Activated T-helper 2 cell treated with anti-CD3 and anti-CD28 coated beads, Interferon-gamma antibody, Interleukin-2, Interleukin-4, amounts not matched to agents 10 μg/mL and 5 μg/mL and 100 μg/mL, durations not matched to agents 14 hours and 24 hours and 36 hours (primary cell): ENCODE measurements around the gene RACGAP1. TPM values are rescaled to one million over a fixed set of nuclear protein-coding genes. Genes with fewer than 3 reads are reported as not detected.
"Not testable (repeated sequence)": the region's sequence is repeated elsewhere in the genome, so short reads cannot be mapped to it uniquely, and the experiment has no call there.

Experiments used
- DNase-seq: peaks from one replicate; pipeline ENCODE4 v3.0.0; 2021; ENCODE audit warnings: low spot score
- H3K27ac Mint-ChIP-seq: one replicate; pipeline ENCODE4 v1.8.0; 2021; ENCODE audit warnings: mixed read lengths
- H3K27me3 Mint-ChIP-seq: one replicate; pipeline ENCODE4 v1.8.0; 2021; ENCODE audit warnings: low read depth, mixed read lengths
- H3K36me3 Mint-ChIP-seq: one replicate; pipeline ENCODE4 v1.8.0; 2021; ENCODE audit warnings: low read depth, mixed read lengths
- H3K4me1 Mint-ChIP-seq: one replicate; pipeline ENCODE4 v1.8.0; 2021; ENCODE audit warnings: low read depth, mixed read lengths
- H3K4me3 Mint-ChIP-seq: one replicate; pipeline ENCODE4 v1.8.0; 2021; ENCODE audit warnings: low read depth, mild to moderate bottlenecking, moderate library complexity, mixed read lengths
- H3K9me3 Mint-ChIP-seq: one replicate; pipeline ENCODE4 v1.8.0; 2021; ENCODE audit warnings: mixed read lengths
- intact Hi-C: fragments of 100-400 bp; cut with micrococcal nuclease; formaldehyde crosslinking; loops from one replicate; pipeline ENCODE4 v1.15.1; 2023
- total RNA-seq: library from RNA; stranded (reverse); gene quantifications from 2 replicates; pipeline ENCODE4 v1.2.3, GENCODE V29; 2022

RACGAP1 gene
- total RNA-seq, 1 donor from 2014 or later = 77.8 TPM

DNA sequence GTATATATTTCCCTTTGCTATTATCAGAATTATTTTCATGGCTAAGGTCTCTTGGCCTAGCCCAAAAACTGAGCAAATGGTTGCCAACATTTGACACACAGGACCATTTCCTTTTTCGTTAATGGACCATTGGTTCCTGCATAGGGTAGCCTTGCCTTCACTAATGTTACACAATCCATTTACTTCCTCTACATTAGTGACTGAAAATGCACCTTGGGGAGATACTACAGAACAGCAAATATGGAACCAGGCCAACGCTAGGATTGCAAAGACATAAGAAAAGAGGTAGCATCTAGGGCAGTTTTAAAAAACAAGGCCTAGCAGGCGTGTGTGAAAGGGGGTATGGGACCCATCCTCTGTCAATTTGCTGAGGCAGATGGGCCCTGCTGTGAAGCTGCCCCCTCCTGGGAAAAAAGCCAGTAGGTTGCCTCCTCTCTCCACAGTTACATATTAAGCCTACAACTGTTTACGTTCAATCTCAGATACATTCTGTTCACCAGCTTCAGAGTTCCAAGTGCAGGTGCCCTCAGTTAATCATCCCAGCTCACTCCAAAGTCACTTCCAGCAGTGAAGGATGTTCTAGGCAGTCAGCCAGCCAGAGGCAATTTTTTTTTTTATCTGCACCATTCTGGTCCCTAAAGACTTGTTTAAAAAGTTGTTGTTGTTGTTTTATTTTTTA, 37.5 kb downstream of the RACGAP1 start:
- no peaks in the 10 kb centered on the region for H3K27me3 Mint-ChIP-seq
- no peak for DNase-seq
- no peaks in the 10 kb centered on the region for H3K9me3 Mint-ChIP-seq
- intact Hi-C loops = no loop called here
- H3K4me3 Mint-ChIP-seq = no peak overlapping the region
- no peak overlapping the region for H3K27ac Mint-ChIP-seq
- H3K36me3 Mint-ChIP-seq = peaks cover 64% of the 10 kb centered on the region
- peaks cover 5% of the 10 kb centered on the region for H3K4me1 Mint-ChIP-seq

DNA sequence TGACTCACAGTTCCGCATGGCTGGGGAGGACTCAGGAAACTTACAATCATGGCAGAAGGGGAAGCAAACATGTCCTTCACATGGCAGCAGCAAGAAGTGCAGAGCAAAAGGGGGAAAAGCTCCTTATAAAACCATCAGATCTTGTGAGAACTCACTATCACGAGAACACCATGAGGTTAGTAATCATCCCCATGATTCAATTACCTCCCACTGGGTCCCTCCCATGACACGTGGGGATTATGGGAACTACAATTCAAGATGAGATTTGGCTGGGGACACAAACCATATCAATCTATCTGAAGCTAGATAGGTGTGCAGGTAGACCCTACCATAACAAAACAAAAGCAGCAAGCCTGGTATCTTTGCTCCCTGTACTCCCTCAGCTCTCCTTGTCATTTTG, 38.8 kb downstream of the RACGAP1 start:
- H3K27me3 Mint-ChIP-seq, H3K4me3 Mint-ChIP-seq, H3K4me1 Mint-ChIP-seq, intact Hi-C loops, DNase-seq, H3K9me3 Mint-ChIP-seq: not testable (repeated sequence)
- Mint-ChIP-seq H3K36me3 (peaks cover 51% of the 10 kb centered on the region), H3K27ac (peak overlapping the region; percentile 64)

DNA sequence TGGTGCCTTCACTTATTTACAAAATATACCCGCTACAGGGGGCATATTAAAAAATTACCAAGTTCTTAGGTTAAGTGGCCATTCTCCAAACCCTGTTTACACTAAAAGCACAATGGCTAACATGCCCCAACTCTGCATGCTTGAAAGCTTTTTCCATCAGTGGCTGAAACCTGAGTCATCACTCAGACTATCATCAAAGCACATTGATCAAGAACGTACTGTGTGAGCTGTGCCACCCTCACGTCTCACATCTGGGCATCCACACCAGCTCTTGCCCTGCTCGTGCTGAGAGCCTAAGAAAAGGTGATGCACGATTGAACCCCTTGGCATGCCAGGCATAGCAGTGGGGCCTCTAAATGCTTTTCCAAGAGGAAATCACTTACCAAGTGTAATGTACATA, 39.3 kb downstream of the RACGAP1 start:
- intact Hi-C loops = no loop called here
- Mint-ChIP-seq H3K9me3 (no peaks in the 10 kb centered on the region), H3K27ac (peak overlapping the region; percentile 14)

DNA sequence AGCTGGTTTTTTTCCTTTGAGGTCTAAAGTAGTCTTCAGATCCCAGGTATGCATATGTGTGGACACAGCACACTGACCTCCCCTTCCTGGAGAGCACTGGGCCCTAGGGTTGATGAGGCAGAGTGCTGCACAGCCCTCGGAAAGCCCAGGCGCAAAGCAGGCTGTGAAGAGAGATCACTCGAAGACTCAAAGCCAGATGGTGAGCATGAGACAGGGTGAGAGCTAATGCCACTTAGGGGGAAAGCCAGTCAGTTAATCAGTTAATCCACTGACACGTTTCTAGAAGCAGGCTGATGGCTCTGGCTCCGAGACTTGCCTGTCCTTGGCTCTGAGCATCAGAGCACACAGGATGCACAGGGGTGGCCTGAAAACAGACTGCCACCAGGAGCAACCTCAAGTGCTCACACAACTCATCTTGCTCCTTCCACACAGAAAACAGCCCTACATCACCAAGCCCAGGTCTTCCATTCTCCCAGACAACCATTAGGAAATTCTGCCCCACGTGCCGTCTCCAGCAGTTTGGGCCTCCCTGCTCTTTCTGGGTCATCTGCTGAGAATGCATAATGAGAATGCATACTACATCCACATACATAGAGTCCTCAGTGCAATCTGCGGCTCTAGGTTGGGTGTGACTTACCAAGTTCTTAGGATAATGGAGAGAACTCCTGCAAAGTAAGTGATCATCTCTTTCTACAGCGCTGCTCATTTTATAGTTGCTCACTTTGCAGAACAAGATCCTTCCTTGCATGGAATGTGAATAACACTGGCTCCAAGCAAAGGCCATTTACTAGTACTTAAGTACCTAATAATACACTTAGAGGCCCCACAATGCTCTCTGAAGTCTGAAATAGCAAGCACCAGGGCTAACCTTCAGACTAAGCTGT, 40.6 kb downstream of the RACGAP1 start:
- Mint-ChIP-seq H3K4me1 (peaks cover 8% of the 10 kb centered on the region), H3K4me3 (no peak overlapping the region), H3K27me3 (no peaks in the 10 kb centered on the region), H3K36me3 (peaks cover 39% of the 10 kb centered on the region), H3K27ac (no peak overlapping the region), H3K9me3 (no peaks in the 10 kb centered on the region)
- no peak for DNase-seq
- intact Hi-C loops = no loop called here

More for the DNA sequence above, 39.3 kb downstream of the RACGAP1 start:
- peaks cover 5% of the 10 kb centered on the region for H3K4me1 Mint-ChIP-seq
- no peak overlapping the region for H3K4me3 Mint-ChIP-seq
- H3K36me3 Mint-ChIP-seq = peaks cover 50% of the 10 kb centered on the region
- H3K27me3 Mint-ChIP-seq = no peaks in the 10 kb centered on the region
- no peak for DNase-seq

DNA sequence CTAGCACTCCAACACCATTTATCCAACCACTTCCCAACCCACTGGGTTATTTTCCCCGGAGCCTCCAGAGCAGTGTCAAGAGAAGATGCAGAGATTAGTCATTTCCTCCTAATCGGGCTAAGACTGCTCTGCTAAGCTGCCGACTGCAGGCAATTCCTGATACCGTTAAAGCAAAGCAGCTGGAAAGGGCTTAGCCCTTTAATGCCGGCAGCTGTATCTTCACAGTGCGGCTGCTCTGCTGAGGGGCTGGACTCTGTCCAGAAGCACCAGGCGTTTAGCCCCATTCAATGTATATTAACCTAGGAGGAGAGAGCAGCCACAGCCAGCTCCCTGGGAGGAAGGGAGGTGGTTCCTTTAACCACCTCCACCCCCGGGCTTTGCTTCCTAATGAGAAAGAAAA, 41.4 kb downstream of the RACGAP1 start:
- intact Hi-C loops = no loop called here
- DNase-seq = no peak
- H3K4me3 Mint-ChIP-seq = no peak overlapping the region
- H3K27ac Mint-ChIP-seq = no peak overlapping the region
- H3K9me3 Mint-ChIP-seq = no peaks in the 10 kb centered on the region
- H3K4me1 Mint-ChIP-seq = peaks cover 8% of the 10 kb centered on the region
- no peaks in the 10 kb centered on the region for H3K27me3 Mint-ChIP-seq
- peaks cover 34% of the 10 kb centered on the region for H3K36me3 Mint-ChIP-seq

DNA sequence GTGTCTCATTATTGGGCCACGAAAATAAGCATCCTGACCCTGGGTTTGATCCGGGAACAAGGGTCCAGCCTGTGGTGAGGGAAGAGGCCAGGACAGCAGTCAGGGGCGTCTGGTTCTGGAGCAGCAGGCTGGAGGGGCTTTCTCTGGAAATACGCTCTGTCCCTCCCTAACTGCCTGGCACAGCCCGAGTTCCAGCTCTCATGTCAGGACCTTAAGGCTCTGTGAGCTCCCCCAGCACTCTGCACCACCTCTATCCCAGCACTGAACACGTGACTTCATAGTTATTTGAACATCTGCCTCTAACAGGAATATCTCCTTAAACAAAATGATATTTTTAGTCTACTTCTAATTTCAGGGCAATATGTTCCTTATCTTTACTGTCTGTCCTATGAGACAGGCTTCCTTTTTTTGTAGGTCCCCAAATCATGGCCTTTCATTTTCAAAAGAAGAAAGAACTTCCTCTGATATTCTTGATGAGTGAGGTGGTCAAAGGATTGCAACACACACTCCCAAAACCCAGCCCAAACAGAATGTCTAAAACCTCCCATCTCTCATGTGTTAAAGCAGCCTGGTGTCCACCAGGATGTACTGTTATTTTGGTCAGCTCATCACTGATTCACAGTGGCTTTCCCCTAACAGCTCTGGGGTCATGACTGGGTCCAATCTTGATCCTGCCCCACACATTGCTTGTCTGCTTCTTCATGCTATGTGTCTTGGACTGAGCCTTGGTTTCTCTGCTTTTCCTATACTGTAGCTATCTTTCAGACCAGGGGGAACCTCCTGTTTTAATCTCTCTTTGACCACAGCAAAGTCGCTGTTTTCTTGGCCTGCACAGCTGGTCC, 42.8 kb downstream of the RACGAP1 start:
- DNase-seq = no peak
- Mint-ChIP-seq H3K9me3 (no peaks in the 10 kb centered on the region), H3K4me1 (peaks cover 8% of the 10 kb centered on the region), H3K4me3 (no peak overlapping the region), H3K27me3 (no peaks in the 10 kb centered on the region), H3K27ac (no peak overlapping the region), H3K36me3 (peaks cover 22% of the 10 kb centered on the region)
- intact Hi-C loops = no loop called here

DNA sequence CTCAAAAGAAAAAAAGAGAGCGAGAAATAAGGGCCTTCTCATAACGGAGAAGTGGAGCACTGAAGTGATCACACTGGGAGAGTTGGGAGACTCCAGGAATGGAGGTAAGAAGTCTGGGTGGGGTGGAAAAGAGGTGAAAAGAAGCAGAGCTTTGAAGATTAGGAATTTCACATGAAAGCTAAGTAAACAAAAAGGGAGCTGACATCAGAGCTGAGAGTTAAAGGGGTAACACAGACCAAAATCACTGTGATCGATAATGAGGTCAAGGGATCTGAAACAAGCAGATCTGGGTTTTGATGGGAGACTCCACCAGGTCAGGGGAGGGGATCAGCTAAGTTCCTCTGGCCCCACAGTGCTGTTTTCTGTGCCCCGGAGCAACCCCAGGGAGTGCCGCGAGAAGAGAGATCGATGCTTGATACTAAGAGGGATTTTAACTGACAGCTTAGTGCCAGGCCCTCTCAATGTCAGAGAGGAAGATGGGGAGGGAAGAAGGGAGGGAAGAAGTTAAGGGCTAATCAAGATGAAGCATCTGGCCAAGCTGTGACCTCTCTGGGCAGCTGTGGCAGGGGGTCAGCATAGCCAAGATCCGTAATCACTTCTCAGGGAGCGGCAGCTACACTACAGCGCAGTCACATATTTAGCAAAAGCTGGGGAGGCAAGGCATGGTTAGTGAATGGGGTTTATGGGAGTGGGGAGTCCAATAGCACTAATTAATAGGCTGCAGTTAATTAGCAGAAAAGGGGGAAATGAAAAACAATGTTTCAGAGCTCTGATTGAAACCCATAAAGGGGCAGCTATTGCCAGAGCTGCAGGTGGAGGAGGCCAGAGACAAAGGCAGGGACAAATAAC, 44.6 kb downstream of the RACGAP1 start:
- Mint-ChIP-seq H3K4me3 (no peak overlapping the region), H3K9me3 (no peaks in the 10 kb centered on the region), H3K27ac (no peak overlapping the region), H3K36me3 (peaks cover 13% of the 10 kb centered on the region), H3K27me3 (no peaks in the 10 kb centered on the region), H3K4me1 (peaks cover 5% of the 10 kb centered on the region)
- DNase-seq = no peak
- intact Hi-C loops = no loop called here

DNA sequence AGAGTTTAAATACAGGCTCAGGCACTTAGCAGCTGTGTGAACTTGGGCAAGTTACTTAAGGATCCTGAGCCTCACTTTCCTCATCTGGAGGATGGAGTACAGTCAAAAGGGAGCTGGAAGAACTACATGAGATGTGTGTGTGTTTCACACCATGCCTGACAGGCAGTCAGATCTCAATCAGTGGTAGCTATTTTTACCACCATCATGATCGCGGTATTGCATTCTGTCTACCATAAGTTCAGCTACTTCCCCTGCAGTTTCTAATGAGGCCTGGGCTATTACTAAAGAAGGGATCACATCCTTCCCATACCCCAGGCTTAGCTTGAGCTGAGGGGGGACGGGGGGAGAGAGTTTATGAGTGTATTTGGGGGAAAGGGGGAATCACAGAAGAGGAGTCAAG, 45.5 kb downstream of the RACGAP1 start:
- no peak for DNase-seq
- intact Hi-C loops = no loop called here
- peaks cover 6% of the 10 kb centered on the region for H3K36me3 Mint-ChIP-seq
- no peak overlapping the region for H3K4me3 Mint-ChIP-seq
- H3K27ac Mint-ChIP-seq = no peak overlapping the region
- H3K4me1 Mint-ChIP-seq = peaks cover 5% of the 10 kb centered on the region
- H3K27me3 Mint-ChIP-seq = no peaks in the 10 kb centered on the region
- H3K9me3 Mint-ChIP-seq = no peaks in the 10 kb centered on the region

DNA sequence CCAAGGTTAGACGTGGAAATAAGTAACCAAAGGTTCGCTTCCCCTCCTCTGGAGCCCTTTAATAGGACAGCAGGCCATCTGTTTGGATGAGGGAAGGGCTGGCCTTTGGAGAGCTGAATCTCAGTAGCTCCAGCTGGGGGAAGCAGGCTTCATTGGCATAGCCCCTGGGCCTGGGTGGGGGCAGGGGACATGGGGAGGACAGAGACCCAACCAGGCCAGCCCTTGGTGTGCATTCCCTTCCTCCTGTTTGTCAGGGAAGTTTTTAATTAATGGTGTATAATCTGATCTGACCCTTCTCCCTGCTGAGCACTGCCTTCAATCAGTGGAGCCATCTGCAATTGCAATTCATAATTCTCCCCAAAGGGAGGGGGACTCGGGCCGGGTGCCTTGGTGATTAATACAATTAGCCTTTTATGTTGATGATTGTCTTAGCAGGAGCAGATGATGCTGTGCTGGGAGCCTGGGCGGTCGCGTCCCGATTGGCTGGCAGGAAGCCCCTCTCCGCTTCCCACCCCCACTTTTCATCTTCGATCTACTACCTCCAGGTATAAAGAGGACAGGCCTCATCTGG, 46.2 kb downstream of the RACGAP1 start:
- H3K9me3 Mint-ChIP-seq = no peaks in the 10 kb centered on the region
- no peak overlapping the region for H3K27ac Mint-ChIP-seq
- DNase-seq = no peak
- no peaks in the 10 kb centered on the region for H3K36me3 Mint-ChIP-seq
- no peak overlapping the region for H3K4me3 Mint-ChIP-seq
- intact Hi-C loops = no loop called here
- H3K27me3 Mint-ChIP-seq = no peaks in the 10 kb centered on the region
- H3K4me1 Mint-ChIP-seq = peaks cover 3% of the 10 kb centered on the region

DNA sequence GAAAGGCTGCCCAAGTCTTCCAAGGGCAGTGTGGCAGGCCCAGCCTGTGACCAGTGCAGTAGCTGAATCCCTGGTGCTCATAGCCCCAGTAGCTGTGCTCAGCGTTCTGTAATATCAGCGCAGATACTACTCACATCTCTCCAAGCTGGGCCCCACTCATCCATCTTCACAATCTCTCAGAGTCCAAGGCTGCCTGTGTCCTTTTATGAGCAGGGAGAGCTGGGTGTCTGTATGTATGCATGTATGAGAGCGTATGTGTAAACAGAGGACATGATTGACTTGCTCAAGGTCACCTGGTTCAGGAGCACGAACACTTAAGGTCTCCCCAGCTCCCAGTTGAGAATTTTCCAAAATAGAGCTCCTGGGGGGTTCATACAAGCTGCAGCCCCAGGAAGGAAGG, 47.2 kb downstream of the RACGAP1 start:
- Mint-ChIP-seq H3K27ac (no peak overlapping the region), H3K27me3 (no peaks in the 10 kb centered on the region), H3K4me1 (peaks cover 3% of the 10 kb centered on the region), H3K36me3 (no peaks in the 10 kb centered on the region), H3K9me3 (no peaks in the 10 kb centered on the region), H3K4me3 (no peak overlapping the region)
- no peak for DNase-seq
- intact Hi-C loops = no loop called here

DNA sequence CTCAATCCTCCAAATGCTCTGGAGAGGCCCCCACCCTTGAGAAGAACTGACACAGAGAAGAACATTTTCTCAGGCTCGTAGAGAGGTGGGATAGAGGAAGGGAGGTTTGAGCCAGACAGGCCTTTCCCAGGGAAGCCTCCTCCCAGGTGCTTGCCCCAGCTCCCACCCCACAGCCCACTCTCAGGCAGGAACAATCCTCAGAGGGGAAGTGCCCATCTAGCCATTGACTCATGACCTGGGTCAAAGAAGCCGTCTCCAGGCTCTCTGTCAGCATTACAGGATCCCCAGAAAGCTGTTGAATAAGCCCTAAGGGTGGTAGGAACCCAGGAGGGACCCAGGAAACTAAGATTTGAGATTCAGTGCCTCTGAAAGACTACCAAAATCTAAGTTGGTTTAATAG, 48.7 kb downstream of the RACGAP1 start:
- H3K4me3 Mint-ChIP-seq = no peak overlapping the region
- H3K36me3 Mint-ChIP-seq = no peaks in the 10 kb centered on the region
- peaks cover 3% of the 10 kb centered on the region for H3K4me1 Mint-ChIP-seq
- no peak overlapping the region for H3K27ac Mint-ChIP-seq
- DNase-seq = no peak
- H3K9me3 Mint-ChIP-seq = no peaks in the 10 kb centered on the region
- no peaks in the 10 kb centered on the region for H3K27me3 Mint-ChIP-seq
- intact Hi-C loops = no loop called here

DNA sequence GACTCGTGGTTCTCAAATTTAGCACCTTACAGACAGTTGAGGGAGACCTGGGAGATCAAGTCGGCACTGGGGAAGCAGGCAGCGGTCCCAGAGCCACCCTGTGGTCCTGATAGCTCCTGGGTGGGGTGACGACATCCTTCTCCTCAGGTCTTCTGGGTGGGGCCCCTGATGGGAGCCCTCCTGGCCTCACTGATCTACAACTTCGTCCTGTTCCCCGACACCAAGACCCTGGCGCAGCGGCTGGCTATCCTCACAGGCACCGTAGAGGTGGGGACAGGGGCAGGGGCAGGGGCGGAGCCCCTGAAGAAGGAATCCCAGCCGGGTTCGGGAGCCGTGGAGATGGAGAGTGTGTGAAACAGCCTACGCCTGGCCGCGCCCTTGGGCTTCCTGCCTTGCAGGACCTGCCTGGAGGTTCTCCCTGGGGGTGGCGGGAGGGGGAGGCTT, 50.0 kb downstream of the RACGAP1 start:
- no peak overlapping the region for H3K4me3 Mint-ChIP-seq
- H3K36me3 Mint-ChIP-seq = no peaks in the 10 kb centered on the region
- DNase-seq = no peak
- H3K27ac Mint-ChIP-seq = no peak overlapping the region
- H3K27me3 Mint-ChIP-seq = no peaks in the 10 kb centered on the region
- peaks cover 3% of the 10 kb centered on the region for H3K4me1 Mint-ChIP-seq
- H3K9me3 Mint-ChIP-seq = no peaks in the 10 kb centered on the region
- intact Hi-C loops = no loop called here
